Fibroblast of lung (primary cell): ENCODE data around the gene CD109. TPM values are rescaled to one million over a fixed set of nuclear protein-coding genes. Genes with fewer than 3 reads are reported as not detected.
A peak's percentile ranks its signal among the peaks of the same experiment; 100 is the strongest.

ENCODE experiments used
- DNase-seq, 2 donors: peaks; one replicate each; pipeline versions ENCODE4 v3.0.0 to v3.0.0-alpha.2; 2010; ENCODE audit warnings: low read depth in 2 of 2
- H2AFZ ChIP-seq: 2 replicates; pipeline ENCODE4 v1.5.1; 2012; ENCODE audit warnings: low read length, control low read depth, inconsistent platforms
- H3K27ac ChIP-seq: 2 replicates; pipeline ENCODE4 v1.5.1; 2011; ENCODE audit warnings: low read length, control low read depth; ENCODE audit not compliant: insufficient read depth
- H3K27me3 ChIP-seq: 2 replicates; pipeline ENCODE4 v1.5.1; 2011; ENCODE audit warnings: mild to moderate bottlenecking, low read length; ENCODE audit not compliant: control insufficient read depth, insufficient read depth
- H3K36me3 ChIP-seq: 2 replicates; pipeline ENCODE4 v1.5.1; 2011; ENCODE audit warnings: low read length; ENCODE audit not compliant: control insufficient read depth, insufficient read depth
- H3K4me1 ChIP-seq: 2 replicates; pipeline ENCODE4 v1.5.1; 2011; ENCODE audit warnings: low read length; ENCODE audit not compliant: control insufficient read depth, insufficient read depth; ENCODE audit errors: extremely low read depth
- H3K4me2 ChIP-seq: 2 replicates; pipeline ENCODE4 v1.5.1; 2011; ENCODE audit warnings: low read length, control low read depth; ENCODE audit not compliant: insufficient read depth; ENCODE audit errors: extremely low read depth
- H3K4me3 ChIP-seq, 4 experiments: fragments of 200-600 bp in 1 of 4; sonication (generic) in 1 of 4; replicated peaks in 1 of 4; 2 replicates each; pipeline ENCODE4 v1.5.1; 2011 to 2016; ENCODE audit warnings: low read length in 4 of 4, low read depth in 3 of 4, mild to moderate bottlenecking in 3 of 4, control low read depth in 2 of 4, inconsistent platforms in 1 of 4, mixed read lengths in 1 of 4; ENCODE audit not compliant: insufficient read depth in 1 of 4; ENCODE audit errors: control extremely low read depth in 1 of 4
- H3K79me2 ChIP-seq: 2 replicates; pipeline ENCODE4 v1.5.1; 2012; ENCODE audit warnings: mild to moderate bottlenecking, low read length, inconsistent platforms; ENCODE audit not compliant: control insufficient read depth, insufficient read depth
- H3K9ac ChIP-seq: 2 replicates; pipeline ENCODE4 v1.5.1; 2011; ENCODE audit warnings: mild to moderate bottlenecking, low read length, control low read depth; ENCODE audit not compliant: insufficient read depth
- H3K9me3 ChIP-seq: 2 replicates; pipeline ENCODE4 v1.5.1; 2012; ENCODE audit warnings: low read depth, low read length; ENCODE audit not compliant: control insufficient read depth, insufficient read depth
- H4K20me1 ChIP-seq: 2 replicates; pipeline ENCODE4 v1.5.1; 2011; ENCODE audit warnings: low read length; ENCODE audit not compliant: control insufficient read depth, insufficient read depth; ENCODE audit errors: extremely low read depth
- CTCF ChIP-seq, 2 donors: IDR thresholded peaks in 1 of 2; conservative IDR thresholded peaks in 1 of 2; 1 replicate in 1 of 2; 2 replicates in 1 of 2; pipeline ENCODE4 v1.5.1; 2011 to 2012; ENCODE audit warnings: low read length in 2 of 2, control low read depth in 1 of 2, inconsistent platforms in 1 of 2, low read depth in 1 of 2, mild to moderate bottlenecking in 1 of 2
- EZH2 ChIP-seq: IDR thresholded peaks from 2 replicates; pipeline ENCODE4 v1.5.1; 2012; ENCODE audit warnings: low read length, control low read depth, mild to moderate bottlenecking; ENCODE audit errors: missing control alignments
- polyA plus RNA-seq, 2 donors: library from polyadenylated mRNA; depleted of rRNA in 1 of 2; stranded (reverse) in 1 of 2; unstranded in 1 of 2; fragments of >200 nt; gene quantifications; 2 replicates each; pipeline ENCODE4 v1.2.1, GENCODE V29; 2011 to 2012; ENCODE audit warnings: missing spikeins in 1 of 2
- total RNA-seq: library from RNA; depleted of rRNA; stranded (reverse); fragments of >200 nt; gene quantifications from 2 replicates; pipeline ENCODE4 v1.2.1, GENCODE V29; 2014

CD109 gene
- total and polyA plus RNA-seq, 2 donors (not counting 1 experiment from before 2014, with no cell fraction given), result 48.4 to 51.2 TPM

- Histone ChIP-seq H3K9me3 (no peaks in the 10 kb centered on the region), H3K4me1 (peaks cover 3% of the 10 kb centered on the region), H3K4me3 (no peak overlapping the region), H3K27me3 (no peaks in the 10 kb centered on the region), H3K9ac (no peak overlapping the region), H4K20me1 (no peaks in the 10 kb centered on the region), H3K79me2 (peaks cover 1% of the 10 kb centered on the region), H3K27ac (no peak overlapping the region), H2AFZ (no peak overlapping the region), H3K4me2 (no peak overlapping the region), H3K36me3 (peaks cover 3% of the 10 kb centered on the region)
- TF ChIP-seq CTCF (conservative IDR thresholded peaks at IDR 0.05 in 1 of 2, IDR thresholded peaks at IDR 0.05 in 1 of 2; ENCODE audit: low read depth in 1 of 2, low read length in 2 of 2) (no peak), EZH2 (no peak)
- DNase-seq, result no peak
Observed at GRCh38 chr6:73706971-73707370, 11.0 kb downstream of the CD109 start.

- DNase-seq, result peak; percentile 44 to 83
- H3K27ac ChIP-seq, result no peak overlapping the region
Observed at GRCh38 chr6:73710470-73710869, 14.5 kb downstream of the CD109 start.

GRCh38 chr6:73710948-73711347, 14.9 kb downstream of the CD109 start:
- no peak overlapping the region for H2AFZ ChIP-seq
- no peaks in the 10 kb centered on the region for H3K4me1 ChIP-seq
- no peak for DNase-seq
- no peak overlapping the region for H3K9ac ChIP-seq
- TF ChIP-seq CTCF (conservative IDR thresholded peaks at IDR 0.05 in 1 of 2, IDR thresholded peaks at IDR 0.05 in 1 of 2; ENCODE audit: low read depth in 1 of 2, low read length in 2 of 2) (no peak), EZH2 (no peak)
- no peak overlapping the region for H3K4me3 ChIP-seq
- no peak overlapping the region for H3K4me2 ChIP-seq
- no peak overlapping the region for H3K27ac ChIP-seq
- H3K27me3 ChIP-seq, result no peaks in the 10 kb centered on the region
- no peaks in the 10 kb centered on the region for H4K20me1 ChIP-seq
- H3K9me3 ChIP-seq, result no peaks in the 10 kb centered on the region
- H3K36me3 ChIP-seq, result no peaks in the 10 kb centered on the region
- H3K79me2 ChIP-seq, result no peaks in the 10 kb centered on the region

More at GRCh38 chr6:73710470-73710869, 14.5 kb downstream of the CD109 start:
- Histone ChIP-seq H3K4me1 (no peaks in the 10 kb centered on the region), H4K20me1 (no peaks in the 10 kb centered on the region), H3K36me3 (no peaks in the 10 kb centered on the region), H3K4me2 (no peak overlapping the region), H3K4me3 (no peak overlapping the region), H2AFZ (no peak overlapping the region), H3K9me3 (no peaks in the 10 kb centered on the region), H3K79me2 (no peaks in the 10 kb centered on the region), H3K27me3 (no peaks in the 10 kb centered on the region), H3K9ac (no peak overlapping the region)
- TF ChIP-seq EZH2, result no peak
- TF ChIP-seq CTCF (conservative IDR thresholded peaks at IDR 0.05 in 1 of 2, IDR thresholded peaks at IDR 0.05 in 1 of 2; ENCODE audit: low read depth in 1 of 2, low read length in 2 of 2), result no peak
